Ovary (tissue), 3 donors: ENCODE results near the gene CALY.

Source experiments
- POLR2A ChIP-seq: fragments of 450-650 bp; IDR thresholded peaks from one replicate; pipeline ENCODE4 v1.6.1; 2017; ENCODE audit warnings: antibody characterized with exemption, mild to moderate bottlenecking, moderate library complexity
- TF ChIP-seq, protein P1 (sequence below), 3 donors: fragments of 450-650 bp in 2 of 3; fragments of 200-600 bp in 1 of 3; IDR thresholded peaks; one replicate each; pipeline versions ENCODE4 v1.5.1 to v1.8.0; 2016 to 2022; ENCODE audit warnings: antibody characterized with exemption in 3 of 3, mild to moderate bottlenecking in 1 of 3
- donor health status: DM: no; HTN: no; CAD: no.

DNA sequence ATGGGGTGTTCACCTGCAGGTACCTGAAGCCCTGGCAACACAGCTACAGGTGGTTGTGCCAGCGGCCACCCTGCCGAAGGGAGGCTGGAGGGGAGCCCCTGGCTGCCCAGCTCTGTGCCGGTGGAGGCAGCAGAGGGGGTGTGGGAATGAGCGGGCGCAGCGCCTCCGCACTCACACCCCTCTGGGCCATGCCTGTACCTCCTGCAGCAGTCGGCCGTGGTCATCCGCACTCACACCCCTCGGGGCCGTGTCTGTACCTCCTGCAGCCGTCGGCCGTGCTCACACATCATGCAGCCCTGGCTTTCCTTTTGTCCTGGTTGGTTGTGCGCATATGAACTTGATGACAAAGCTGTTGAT is 26.3 kb downstream of the CALY start:
- TF ChIP-seq, protein P1, sequence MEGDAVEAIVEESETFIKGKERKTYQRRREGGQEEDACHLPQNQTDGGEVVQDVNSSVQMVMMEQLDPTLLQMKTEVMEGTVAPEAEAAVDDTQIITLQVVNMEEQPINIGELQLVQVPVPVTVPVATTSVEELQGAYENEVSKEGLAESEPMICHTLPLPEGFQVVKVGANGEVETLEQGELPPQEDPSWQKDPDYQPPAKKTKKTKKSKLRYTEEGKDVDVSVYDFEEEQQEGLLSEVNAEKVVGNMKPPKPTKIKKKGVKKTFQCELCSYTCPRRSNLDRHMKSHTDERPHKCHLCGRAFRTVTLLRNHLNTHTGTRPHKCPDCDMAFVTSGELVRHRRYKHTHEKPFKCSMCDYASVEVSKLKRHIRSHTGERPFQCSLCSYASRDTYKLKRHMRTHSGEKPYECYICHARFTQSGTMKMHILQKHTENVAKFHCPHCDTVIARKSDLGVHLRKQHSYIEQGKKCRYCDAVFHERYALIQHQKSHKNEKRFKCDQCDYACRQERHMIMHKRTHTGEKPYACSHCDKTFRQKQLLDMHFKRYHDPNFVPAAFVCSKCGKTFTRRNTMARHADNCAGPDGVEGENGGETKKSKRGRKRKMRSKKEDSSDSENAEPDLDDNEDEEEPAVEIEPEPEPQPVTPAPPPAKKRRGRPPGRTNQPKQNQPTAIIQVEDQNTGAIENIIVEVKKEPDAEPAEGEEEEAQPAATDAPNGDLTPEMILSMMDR (IDR thresholded peaks at IDR 0.05) = no peak
- no peak for TF ChIP-seq POLR2A
